Gastrocnemius medialis (tissue), 4 donors: ENCODE data around the gene LDLRAD3.

Experiments
- CTCF ChIP-seq, 5 experiments: fragments of 450-650 bp in 3 of 5; fragments of 200-600 bp in 2 of 5; sonication (generic) in 2 of 5; IDR thresholded peaks in 4 of 5; conservative IDR thresholded peaks in 1 of 5; 1 replicate in 4 of 5; 2 replicates in 1 of 5; pipeline ENCODE4 v1.5.1; 2016 to 2019; ENCODE audit warnings: antibody characterized with exemption in 5 of 5, mild to moderate bottlenecking in 3 of 5, moderate library complexity in 3 of 5
- POLR2A ChIP-seq, 2 donors: fragments of 450-650 bp; IDR thresholded peaks; one replicate each; pipeline ENCODE4 v1.6.1; 2017; ENCODE audit warnings: antibody characterized with exemption in 2 of 2, mild to moderate bottlenecking in 2 of 2, moderate library complexity in 2 of 2

- no peak for TF ChIP-seq CTCF (IDR thresholded peaks at IDR 0.05 in 4 of 5, conservative IDR thresholded peaks at IDR 0.05 in 1 of 5)
- no peak for TF ChIP-seq POLR2A (IDR thresholded peaks at IDR 0.05)
Measured at GRCh38 chr11:36264973-36265344, 321.1 kb downstream of the LDLRAD3 start.
